Gastroesophageal sphincter (tissue), 3 donors: Measurements from ENCODE around the gene TTC33.

Experiments
- EP300 ChIP-seq: sonication (generic); formaldehyde crosslinking; IDR thresholded peaks from one replicate; pipeline ENCODE4 v1.6.1; 2017; ENCODE audit warnings: antibody characterized with exemption, mild to moderate bottlenecking
- POLR2A ChIP-seq, 2 donors: fragments of 450-650 bp; IDR thresholded peaks; one replicate each; pipeline ENCODE4 v1.6.1; 2017; ENCODE audit warnings: antibody characterized with exemption in 2 of 2, mild to moderate bottlenecking in 2 of 2, moderate library complexity in 1 of 2
- POLR2AphosphoS5 ChIP-seq: sonication (generic); formaldehyde crosslinking; IDR thresholded peaks from one replicate; pipeline ENCODE4 v1.6.1; 2017; ENCODE audit warnings: antibody characterized with exemption
- TF ChIP-seq, protein P1 (sequence below), 4 experiments: fragments of 200-600 bp in 2 of 4; fragments of 450-650 bp in 2 of 4; sonication (generic) in 1 of 4; IDR thresholded peaks; one replicate each; pipeline ENCODE4 v1.5.1; 2017 to 2019; ENCODE audit warnings: antibody characterized with exemption in 4 of 4, mild to moderate bottlenecking in 2 of 4, moderate library complexity in 2 of 4

DNA sequence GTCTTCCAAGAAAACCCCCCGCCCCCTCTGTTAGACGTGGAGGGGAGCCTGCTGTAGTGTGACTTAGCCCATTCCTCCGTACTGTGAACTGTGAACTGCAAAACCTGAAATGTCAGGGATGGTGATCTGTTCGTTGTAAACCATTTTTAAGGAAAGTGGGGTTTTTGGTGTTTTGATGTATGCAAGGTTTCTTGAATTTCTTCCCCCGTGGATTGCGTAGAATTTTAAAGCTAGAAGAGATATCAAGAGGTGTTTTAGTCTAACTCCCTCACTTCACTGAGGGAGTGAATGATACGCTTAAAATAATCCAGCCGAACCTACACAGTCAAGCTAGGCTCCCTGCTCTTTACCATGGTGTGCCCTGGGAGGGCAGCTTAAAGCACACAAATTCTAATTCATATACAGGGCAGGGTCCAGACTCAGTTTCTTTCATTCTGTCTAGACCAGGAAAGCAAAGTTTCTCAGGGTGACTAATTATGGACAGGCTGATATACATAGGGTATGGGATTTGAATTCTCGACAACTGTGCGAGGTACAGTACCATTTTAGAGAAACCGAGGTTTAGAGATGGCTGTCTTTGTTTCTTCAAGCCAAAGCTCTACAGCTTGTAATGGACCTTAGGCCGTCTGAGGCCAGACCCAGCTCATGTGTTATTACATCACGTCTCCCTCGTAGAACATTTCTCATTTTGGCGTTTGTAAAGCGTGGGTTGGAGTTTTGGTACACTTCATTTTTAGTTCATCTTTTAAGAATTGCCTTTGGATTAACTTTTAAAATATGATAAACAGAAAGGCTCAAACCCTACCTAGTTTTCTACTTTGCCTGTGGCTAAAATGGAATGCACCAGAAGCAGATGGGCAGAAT, 73.4 kb downstream of the TTC33 start:
- TF ChIP-seq, protein P1, sequence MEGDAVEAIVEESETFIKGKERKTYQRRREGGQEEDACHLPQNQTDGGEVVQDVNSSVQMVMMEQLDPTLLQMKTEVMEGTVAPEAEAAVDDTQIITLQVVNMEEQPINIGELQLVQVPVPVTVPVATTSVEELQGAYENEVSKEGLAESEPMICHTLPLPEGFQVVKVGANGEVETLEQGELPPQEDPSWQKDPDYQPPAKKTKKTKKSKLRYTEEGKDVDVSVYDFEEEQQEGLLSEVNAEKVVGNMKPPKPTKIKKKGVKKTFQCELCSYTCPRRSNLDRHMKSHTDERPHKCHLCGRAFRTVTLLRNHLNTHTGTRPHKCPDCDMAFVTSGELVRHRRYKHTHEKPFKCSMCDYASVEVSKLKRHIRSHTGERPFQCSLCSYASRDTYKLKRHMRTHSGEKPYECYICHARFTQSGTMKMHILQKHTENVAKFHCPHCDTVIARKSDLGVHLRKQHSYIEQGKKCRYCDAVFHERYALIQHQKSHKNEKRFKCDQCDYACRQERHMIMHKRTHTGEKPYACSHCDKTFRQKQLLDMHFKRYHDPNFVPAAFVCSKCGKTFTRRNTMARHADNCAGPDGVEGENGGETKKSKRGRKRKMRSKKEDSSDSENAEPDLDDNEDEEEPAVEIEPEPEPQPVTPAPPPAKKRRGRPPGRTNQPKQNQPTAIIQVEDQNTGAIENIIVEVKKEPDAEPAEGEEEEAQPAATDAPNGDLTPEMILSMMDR (IDR thresholded peaks at IDR 0.05), result no peak
- TF ChIP-seq EP300, result no peak
- no peak for TF ChIP-seq POLR2A (IDR thresholded peaks at IDR 0.05)
- TF ChIP-seq POLR2AphosphoS5, result peak; percentile 70
